22Rv1 (cell line): ENCODE results near the gene DNAJC15.
"Not testable (repeated sequence)": the region's sequence is repeated elsewhere in the genome, so short reads cannot be mapped to it uniquely, and the experiment has no call there.

Experiments
- H3K27ac ChIP-seq: fragments of 450-650 bp; 2 replicates; pipeline ENCODE4 v1.5.1; 2017
- CTCF ChIP-seq: fragments of 450-650 bp; IDR thresholded peaks from 2 replicates; pipeline ENCODE4 v1.5.1; 2017; ENCODE audit warnings: mild to moderate bottlenecking
- ZFX ChIP-seq: fragments of 450-650 bp; IDR thresholded peaks from 2 replicates; pipeline ENCODE4 v1.6.1; 2017; ENCODE audit warnings: antibody characterized with exemption, borderline replicate concordance

DNAJC15 gene

GRCh38 chr13:43072394-43072793 is 49.0 kb downstream of the DNAJC15 start:
- TF ChIP-seq CTCF (no peak), ZFX (no peak)
- H3K27ac ChIP-seq: no peak overlapping the region

- TF ChIP-seq ZFX (no peak), CTCF (no peak)
- H3K27ac ChIP-seq: no peak overlapping the region
These were observed 51.6 kb downstream of the DNAJC15 start for GRCh38 chr13:43074824-43075510.

GRCh38 chr13:43075511-43075902 is 52.1 kb downstream of the DNAJC15 start:
- H3K27ac ChIP-seq: not testable (repeated sequence)

GRCh38 chr13:43077046-43077445 is 53.7 kb downstream of the DNAJC15 start:
- H3K27ac ChIP-seq: no peak overlapping the region
- no peak for TF ChIP-seq ZFX

GRCh38 chr13:43077461-43077860 is 54.1 kb downstream of the DNAJC15 start:
- H3K27ac ChIP-seq: no peak overlapping the region
- TF ChIP-seq ZFX (no peak), CTCF (no peak)

- no peak overlapping the region for H3K27ac ChIP-seq
- TF ChIP-seq CTCF: no peak
- no peak for TF ChIP-seq ZFX
These were observed 54.5 kb downstream of the DNAJC15 start for GRCh38 chr13:43077906-43078305.

- H3K27ac ChIP-seq: no peak overlapping the region
- TF ChIP-seq CTCF (no peak), ZFX (no peak)
These were observed 55.0 kb downstream of the DNAJC15 start for GRCh38 chr13:43078399-43078798.

GRCh38 chr13:43079392-43079931 is 56.1 kb downstream of the DNAJC15 start:
- TF ChIP-seq CTCF: no peak
- no peak for TF ChIP-seq ZFX
- H3K27ac ChIP-seq: no peak overlapping the region
